Thymus (tissue), 11 donors: Measurements from ENCODE around the gene CCDC68. TPM values are rescaled to one million over a fixed set of nuclear protein-coding genes. Genes with fewer than 3 reads are reported as not detected.

ENCODE experiments used
- DNase-seq, 9 donors: peaks; one replicate each; pipeline ENCODE4 v3.0.0-alpha.2; 2013; ENCODE audit warnings: low spot score in 9 of 9, low read depth in 6 of 9, missing footprints in 1 of 9
- H3K27ac ChIP-seq, 2 donors: one replicate each; pipeline ENCODE4 v1.5.1; 2013; ENCODE audit warnings: control low read depth in 1 of 2, low read depth in 1 of 2, low read length in 1 of 2, mild to moderate bottlenecking in 1 of 2, moderate library complexity in 1 of 2
- H3K27me3 ChIP-seq, 2 donors: one replicate each; pipeline ENCODE4 v1.5.1; 2013; ENCODE audit warnings: low read length in 1 of 2; ENCODE audit not compliant: control insufficient read depth in 2 of 2, insufficient read depth in 1 of 2
- H3K36me3 ChIP-seq, 2 donors: one replicate each; pipeline ENCODE4 v1.5.1; 2013; ENCODE audit warnings: low read length in 1 of 2, mild to moderate bottlenecking in 1 of 2, moderate library complexity in 1 of 2; ENCODE audit not compliant: control insufficient read depth in 2 of 2, insufficient read depth in 2 of 2
- H3K4me1 ChIP-seq, 2 donors: one replicate each; pipeline ENCODE4 v1.5.1; 2013; ENCODE audit warnings: low read length in 2 of 2; ENCODE audit not compliant: control insufficient read depth in 2 of 2, insufficient read depth in 2 of 2
- H3K4me3 ChIP-seq, 2 donors: one replicate each; pipeline ENCODE4 v1.5.1; 2013; ENCODE audit warnings: low read length in 2 of 2, control low read depth in 1 of 2, mild to moderate bottlenecking in 1 of 2
- H3K9me3 ChIP-seq, 2 donors: one replicate each; pipeline ENCODE4 v1.5.1; 2013; ENCODE audit warnings: low read length in 1 of 2, mild to moderate bottlenecking in 1 of 2; ENCODE audit not compliant: control insufficient read depth in 2 of 2, insufficient read depth in 1 of 2
- WGBS: extraction: QIAGEN DNeasy Blood & Tissue Kit; methylation state at CpG from one replicate; pipeline ENCODE4 v1.1.7; 2013; 5-methylcytosine and 5-hydroxymethylcytosine counted together
- polyA plus RNA-seq: library from polyadenylated mRNA; stranded (reverse); fragments of 200-250 nt; gene quantifications from one replicate; pipeline ENCODE4 v1.2.3, GENCODE V29; 2013
- total RNA-seq: library from RNA; stranded (reverse); fragments of 120-200 nt; gene quantifications from one replicate; pipeline ENCODE4 v1.2.4, GENCODE V29; 2013
- donor health status: healthy.

CCDC68 gene
- total and polyA plus RNA-seq, 2 donors: 0.52 to 1.8 TPM

DNA sequence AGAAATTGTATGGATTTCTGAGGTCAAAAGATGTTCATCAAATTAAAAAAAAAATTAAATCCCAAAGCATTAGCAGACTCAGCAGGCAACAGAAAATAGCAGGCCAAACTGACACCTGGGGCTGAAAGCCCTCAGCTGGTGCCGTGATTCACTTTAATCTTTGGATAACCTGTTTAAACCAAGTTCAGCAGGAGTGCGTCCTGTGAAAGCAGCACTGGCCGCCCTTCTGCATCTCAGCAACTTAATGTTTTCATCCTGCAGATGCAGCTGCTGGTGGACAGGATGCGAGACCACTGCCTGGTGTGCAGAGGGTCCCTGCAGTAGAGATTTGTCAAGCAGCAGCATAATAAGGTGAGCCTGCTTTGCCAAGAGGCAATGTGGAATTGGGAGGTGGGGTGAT is 41.2 kb downstream of the CCDC68 start:
- Histone ChIP-seq H3K27ac (no peak overlapping the region), H3K4me3 (no peak overlapping the region), H3K27me3 (no peaks in the 10 kb centered on the region), H3K4me1 (no peaks in the 10 kb centered on the region), H3K36me3 (no peaks in the 10 kb centered on the region), H3K9me3 (no peaks in the 10 kb centered on the region)
- WGBS: 95% methylated on average over 4 of the region's 4 CpGs
- no peak for DNase-seq

DNA sequence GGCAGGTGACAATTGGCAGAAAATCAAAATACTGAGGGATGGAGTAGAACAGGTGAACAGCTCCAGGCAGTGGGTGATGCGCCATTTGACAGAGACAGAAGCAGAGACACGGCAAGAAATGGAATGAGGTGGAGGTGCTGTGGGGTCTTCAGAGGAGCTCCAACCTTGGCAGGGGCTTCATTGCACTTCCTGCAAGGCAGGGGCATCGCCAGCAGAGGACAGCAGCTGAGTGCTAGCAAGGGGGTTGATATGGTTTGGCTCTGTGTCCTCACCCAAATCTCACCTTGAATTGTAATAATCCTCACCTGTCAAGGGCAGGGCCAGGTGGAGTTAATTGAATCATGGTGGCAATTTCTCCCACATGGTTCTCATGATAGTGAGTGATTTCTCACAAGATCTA is 42.8 kb downstream of the CCDC68 start:
- no peak overlapping the region for H3K27ac ChIP-seq
- no peak overlapping the region for H3K4me3 ChIP-seq
- WGBS: 97% methylated on average over 3 of the region's 3 CpGs
- no peaks in the 10 kb centered on the region for H3K4me1 ChIP-seq
- H3K36me3 ChIP-seq: no peaks in the 10 kb centered on the region
- no peaks in the 10 kb centered on the region for H3K27me3 ChIP-seq
- H3K9me3 ChIP-seq: no peaks in the 10 kb centered on the region
- DNase-seq: no peak

DNA sequence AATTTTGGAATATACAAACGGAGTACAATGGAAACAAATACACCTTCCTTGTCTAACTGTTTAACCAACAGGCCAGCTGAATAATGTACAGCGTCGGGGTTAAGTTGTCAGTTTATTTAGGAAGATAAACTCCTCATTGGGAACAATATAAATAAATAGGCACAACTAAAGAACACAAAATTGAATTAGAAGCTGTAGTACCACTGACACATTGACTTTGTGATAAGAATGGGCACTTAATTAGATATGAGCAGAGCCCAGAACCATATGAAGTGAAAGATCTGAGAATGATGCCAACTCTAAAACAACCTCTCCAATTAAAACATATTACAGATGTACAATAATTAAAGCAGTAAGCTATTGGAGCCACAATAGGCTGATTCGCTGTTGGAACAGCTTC is 44.4 kb downstream of the CCDC68 start:
- no peaks in the 10 kb centered on the region for H3K36me3 ChIP-seq
- 99% methylated on average over 4 of the region's 4 CpGs for WGBS
- no peak for DNase-seq

DNA sequence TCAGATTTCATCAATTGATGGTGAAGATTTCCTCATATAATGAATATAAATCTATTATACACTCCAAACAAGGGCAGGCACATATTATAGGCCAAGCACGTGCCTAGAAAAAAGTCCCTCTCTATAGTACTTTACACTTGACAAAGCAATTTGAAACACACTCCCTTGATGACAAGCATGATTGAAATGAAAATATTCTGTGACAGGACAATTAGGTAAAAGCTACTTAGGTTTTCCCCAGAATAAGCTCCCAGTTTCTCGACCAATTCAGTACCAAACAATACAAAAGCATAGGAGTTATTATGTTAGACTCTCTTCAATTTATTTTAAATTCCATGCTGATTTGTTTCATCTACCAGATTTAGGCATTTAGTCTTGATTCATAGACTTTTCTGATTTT is 47.7 kb downstream of the CCDC68 start:
- Histone ChIP-seq H3K27ac (no peak overlapping the region), H3K4me1 (no peaks in the 10 kb centered on the region), H3K9me3 (peaks cover 0 to 4% of the 10 kb centered on the region in 2 donors), H3K27me3 (no peaks in the 10 kb centered on the region), H3K4me3 (no peak overlapping the region), H3K36me3 (no peaks in the 10 kb centered on the region)
- 87% methylated on average over 2 of the region's 2 CpGs for WGBS
- no peak for DNase-seq

More for the DNA sequence above, 44.4 kb downstream of the CCDC68 start:
- H3K4me3 ChIP-seq: no peak overlapping the region
- H3K4me1 ChIP-seq: no peaks in the 10 kb centered on the region
- no peaks in the 10 kb centered on the region for H3K27me3 ChIP-seq
- H3K27ac ChIP-seq: no peak overlapping the region
- H3K9me3 ChIP-seq: peaks cover 0 to 4% of the 10 kb centered on the region in 2 donors

DNA sequence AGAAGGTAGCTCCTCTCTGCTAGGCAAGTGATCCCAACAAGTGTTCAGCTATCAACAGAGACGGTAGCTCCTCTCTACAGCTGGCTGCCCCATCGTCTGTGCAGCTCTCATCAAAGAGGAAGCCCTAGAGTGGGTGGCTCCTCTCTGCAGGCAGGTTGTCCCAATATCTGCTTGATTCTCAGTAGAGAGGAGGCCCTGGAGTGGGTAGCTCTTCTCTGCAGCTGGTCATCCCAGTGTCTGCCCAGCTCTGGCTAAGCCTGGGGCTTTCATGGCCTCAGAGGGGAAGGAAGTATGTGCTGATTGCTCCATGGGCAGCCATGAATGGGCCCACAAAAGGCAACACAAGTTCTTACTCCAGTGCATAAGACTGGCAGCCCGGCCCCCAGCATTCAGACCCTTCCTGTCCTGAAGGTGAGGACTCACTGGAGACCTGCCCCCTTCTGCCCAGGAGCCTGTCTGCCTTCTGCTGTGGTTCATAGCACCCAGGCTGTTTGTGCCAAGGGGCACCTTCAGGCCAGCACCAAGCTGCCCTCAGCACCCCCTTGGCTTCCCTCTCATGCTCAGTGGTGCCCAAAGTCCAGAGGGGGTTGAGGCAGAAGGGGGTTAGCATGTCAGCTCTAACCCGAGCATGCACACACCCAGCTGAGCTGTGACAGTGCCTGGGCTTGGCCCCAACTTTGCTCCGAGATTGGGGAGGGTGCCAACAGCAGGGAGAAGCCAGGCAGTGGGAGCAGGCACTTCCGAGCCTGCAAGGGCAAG is 48.9 kb downstream of the CCDC68 start:
- WGBS: 94% methylated on average over 6 of the region's 6 CpGs
- H3K9me3 ChIP-seq: peaks cover 0 to 4% of the 10 kb centered on the region in 2 donors
- no peaks in the 10 kb centered on the region for H3K4me1 ChIP-seq
- no peak overlapping the region for H3K4me3 ChIP-seq
- H3K27ac ChIP-seq: no peak overlapping the region
- H3K27me3 ChIP-seq: no peaks in the 10 kb centered on the region
- H3K36me3 ChIP-seq: no peaks in the 10 kb centered on the region
- no peak for DNase-seq

DNA sequence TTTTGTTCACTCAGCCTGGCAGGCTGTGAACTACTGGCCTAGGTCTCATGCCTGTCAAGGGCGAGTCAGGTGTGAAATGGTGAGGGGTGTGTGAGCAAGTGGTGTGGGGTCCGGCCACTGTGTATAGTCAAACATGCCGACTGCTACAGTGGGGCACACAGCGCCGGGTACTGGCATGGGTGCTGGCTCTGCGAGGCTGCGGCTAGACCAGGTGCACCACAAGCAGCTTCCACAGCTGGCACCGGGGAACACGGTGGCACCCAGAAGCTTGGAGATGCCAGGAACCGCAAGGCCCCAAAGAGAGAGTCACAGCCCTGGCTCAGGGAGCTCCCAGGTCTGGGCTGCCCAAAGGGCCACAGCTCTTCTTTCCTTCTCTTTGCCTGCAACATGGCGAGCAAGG is 49.7 kb downstream of the CCDC68 start:
- Histone ChIP-seq H3K36me3 (no peaks in the 10 kb centered on the region), H3K9me3 (peaks cover 0 to 4% of the 10 kb centered on the region in 2 donors), H3K27ac (no peak overlapping the region), H3K4me1 (no peaks in the 10 kb centered on the region), H3K27me3 (no peaks in the 10 kb centered on the region), H3K4me3 (no peak overlapping the region)
- 86% methylated on average over 11 of the region's 11 CpGs for WGBS
- no peak for DNase-seq

DNA sequence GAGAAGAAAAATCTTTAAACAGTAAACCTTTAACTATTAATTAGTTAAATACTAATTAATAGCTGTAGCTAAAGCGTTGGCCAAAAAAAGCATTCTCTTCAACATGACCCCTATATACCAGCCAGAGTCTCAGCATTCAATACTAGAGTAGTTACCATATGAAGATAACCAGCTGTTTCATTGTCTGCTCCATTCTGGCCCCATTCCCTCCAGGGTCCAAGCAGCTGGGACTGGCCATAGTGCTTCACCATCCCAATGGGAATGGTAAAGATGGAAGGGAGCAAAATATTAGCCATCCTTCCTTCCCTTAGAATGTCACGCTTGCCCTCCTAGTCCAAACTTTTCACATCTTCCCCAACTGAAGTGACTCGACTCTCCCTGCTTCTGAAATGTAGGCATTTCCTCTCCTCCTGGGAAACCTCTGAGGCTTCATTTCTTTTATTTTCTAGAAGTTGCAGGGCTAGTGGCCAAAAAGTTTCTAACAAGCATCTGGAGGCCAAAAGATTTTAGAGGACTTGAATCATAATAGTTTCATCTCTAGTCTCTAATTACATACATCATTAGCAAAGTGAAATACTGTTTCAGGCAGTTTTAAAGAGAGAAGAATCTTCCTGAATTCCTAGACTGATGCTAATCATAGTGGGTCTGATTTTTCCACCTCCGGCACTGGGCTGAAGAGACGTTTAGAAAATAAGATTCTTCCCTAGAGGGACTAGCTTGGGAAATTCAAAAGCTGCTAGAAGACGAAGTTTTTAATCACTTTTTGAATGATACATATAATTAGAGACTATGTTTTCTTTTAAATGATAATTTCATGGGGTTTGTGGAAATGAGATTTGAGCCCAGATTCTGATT is 52.7 kb downstream of the CCDC68 start:
- H3K4me1 ChIP-seq: no peaks in the 10 kb centered on the region
- H3K36me3 ChIP-seq: no peaks in the 10 kb centered on the region
- peaks cover 0 to 4% of the 10 kb centered on the region in 2 donors for H3K9me3 ChIP-seq
- no peaks in the 10 kb centered on the region for H3K27me3 ChIP-seq
- H3K27ac ChIP-seq: no peak overlapping the region
- no peak overlapping the region for H3K4me3 ChIP-seq
- WGBS: 78% methylated on average over 6 of the region's 6 CpGs
- DNase-seq: no peak

DNA sequence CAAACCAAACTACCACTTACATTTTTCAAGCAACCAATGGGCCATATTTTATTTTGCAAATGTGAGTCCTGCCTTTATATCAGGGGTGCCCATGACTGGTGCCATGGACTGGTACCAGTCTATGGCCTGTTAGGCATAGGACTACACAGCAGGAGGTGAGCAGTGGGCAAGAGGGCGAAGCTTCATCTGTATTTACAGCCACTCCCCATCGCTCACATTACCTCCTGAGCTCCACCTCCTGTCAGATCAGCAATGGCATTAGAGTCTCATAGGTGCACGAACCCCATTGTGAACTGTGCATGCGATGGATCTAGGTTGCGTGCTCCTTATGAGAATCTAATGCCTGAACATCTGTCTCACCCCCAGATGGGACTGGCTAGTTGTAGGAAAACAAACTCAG is 53.6 kb downstream of the CCDC68 start:
- WGBS: 97% methylated on average over 5 of the region's 5 CpGs
- no peak overlapping the region for H3K4me3 ChIP-seq
- H3K27me3 ChIP-seq: no peaks in the 10 kb centered on the region
- no peaks in the 10 kb centered on the region for H3K4me1 ChIP-seq
- no peaks in the 10 kb centered on the region for H3K36me3 ChIP-seq
- peaks cover 0 to 4% of the 10 kb centered on the region in 2 donors for H3K9me3 ChIP-seq
- DNase-seq: no peak
- H3K27ac ChIP-seq: no peak overlapping the region

DNA sequence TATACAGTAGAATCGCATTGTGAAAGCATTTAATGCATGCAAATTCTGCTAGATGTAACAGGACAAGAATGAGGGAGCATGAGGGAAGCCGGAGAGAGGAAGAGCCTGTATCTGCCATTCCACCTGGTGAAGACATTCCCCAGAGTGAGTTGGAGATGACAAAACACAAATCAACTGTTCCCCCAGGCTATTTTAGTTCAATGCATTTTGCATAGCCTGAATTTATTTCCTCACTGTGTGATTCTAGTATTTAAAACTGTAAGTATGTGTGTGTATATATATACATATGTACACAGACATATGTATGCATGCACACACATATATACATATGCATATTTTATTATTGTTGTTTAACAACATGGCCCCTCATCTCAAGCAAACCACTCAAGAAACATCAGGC is 54.7 kb downstream of the CCDC68 start:
- WGBS: 98% methylated on average over 2 of the region's 2 CpGs
- H3K27ac ChIP-seq: no peak overlapping the region
- H3K36me3 ChIP-seq: no peaks in the 10 kb centered on the region
- H3K4me1 ChIP-seq: no peaks in the 10 kb centered on the region
- no peak for DNase-seq
- H3K27me3 ChIP-seq: no peaks in the 10 kb centered on the region
- no peak overlapping the region for H3K4me3 ChIP-seq
- H3K9me3 ChIP-seq: no peaks in the 10 kb centered on the region
